ENCODE measurements around the gene SCN2B.

Gene SCN2B

DNA sequence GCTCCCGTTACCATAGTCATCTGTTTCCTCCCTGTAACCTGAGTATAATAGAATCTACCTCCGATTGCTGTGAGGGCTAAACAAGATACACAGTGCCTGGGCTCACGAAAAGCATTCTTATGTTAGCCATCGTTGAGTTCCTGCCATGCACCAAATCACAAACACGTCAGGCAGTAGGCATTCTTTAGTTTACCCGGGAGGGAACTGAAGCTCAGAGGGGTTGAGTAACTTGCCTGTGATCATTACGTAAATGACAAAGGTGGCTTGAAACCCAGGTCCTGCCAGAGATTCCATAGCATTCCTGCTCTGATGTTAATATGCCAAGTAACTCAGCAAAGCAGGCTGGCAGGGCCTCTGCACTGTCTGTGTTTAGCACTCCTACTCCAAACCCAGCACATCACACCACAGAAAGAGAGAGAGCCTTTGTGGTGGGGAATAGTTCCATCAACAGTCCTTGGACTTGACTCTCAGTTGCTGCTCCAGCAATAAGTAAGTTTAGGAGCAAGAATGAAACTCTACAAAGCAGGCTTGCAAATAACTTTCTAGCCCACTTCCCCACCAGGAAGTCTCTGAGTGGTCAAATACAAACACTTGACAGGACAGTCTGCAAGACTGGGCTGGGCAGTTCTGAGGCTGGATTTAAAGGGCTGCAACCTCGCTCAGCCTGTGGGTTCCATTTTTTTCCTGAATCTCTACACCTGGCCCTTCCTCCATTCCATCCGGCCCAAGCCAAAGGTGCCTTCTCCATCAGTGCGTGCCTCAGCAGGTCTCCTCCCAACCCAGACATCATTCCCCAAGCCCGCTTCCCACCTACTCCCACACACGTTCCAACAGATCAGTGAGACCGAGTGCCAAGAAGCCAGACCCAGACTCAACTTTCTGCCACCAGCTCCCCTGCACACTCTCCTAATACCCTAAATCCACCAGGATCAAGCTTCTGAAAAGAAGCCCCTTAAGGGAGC lies 1.1 kb downstream of the SCN2B start:
- DNase-seq (ENCODE audit: low read depth in 2 of 2): no peak

GRCh38 chr11:118174006-118174567 lies 2.4 kb downstream of the SCN2B start:
- no peak for DNase-seq (ENCODE audit: low read depth in 2 of 2)

- no peak for DNase-seq (ENCODE audit: low read depth in 2 of 2)
Observed at GRCh38 chr11:118172356-118172755, 4.1 kb downstream of the SCN2B start.

GRCh38 chr11:118171269-118172062 lies 5.0 kb downstream of the SCN2B start:
- DNase-seq (ENCODE audit: low read depth in 2 of 2): peak; percentile 56 to 73

- no peak for DNase-seq (ENCODE audit: low read depth in 2 of 2)
Observed at GRCh38 chr11:118170882-118171268, 5.6 kb downstream of the SCN2B start.

- DNase-seq (ENCODE audit: low read depth in 2 of 2): no peak
Observed at GRCh38 chr11:118170231-118170630, 6.2 kb downstream of the SCN2B start.

DNA sequence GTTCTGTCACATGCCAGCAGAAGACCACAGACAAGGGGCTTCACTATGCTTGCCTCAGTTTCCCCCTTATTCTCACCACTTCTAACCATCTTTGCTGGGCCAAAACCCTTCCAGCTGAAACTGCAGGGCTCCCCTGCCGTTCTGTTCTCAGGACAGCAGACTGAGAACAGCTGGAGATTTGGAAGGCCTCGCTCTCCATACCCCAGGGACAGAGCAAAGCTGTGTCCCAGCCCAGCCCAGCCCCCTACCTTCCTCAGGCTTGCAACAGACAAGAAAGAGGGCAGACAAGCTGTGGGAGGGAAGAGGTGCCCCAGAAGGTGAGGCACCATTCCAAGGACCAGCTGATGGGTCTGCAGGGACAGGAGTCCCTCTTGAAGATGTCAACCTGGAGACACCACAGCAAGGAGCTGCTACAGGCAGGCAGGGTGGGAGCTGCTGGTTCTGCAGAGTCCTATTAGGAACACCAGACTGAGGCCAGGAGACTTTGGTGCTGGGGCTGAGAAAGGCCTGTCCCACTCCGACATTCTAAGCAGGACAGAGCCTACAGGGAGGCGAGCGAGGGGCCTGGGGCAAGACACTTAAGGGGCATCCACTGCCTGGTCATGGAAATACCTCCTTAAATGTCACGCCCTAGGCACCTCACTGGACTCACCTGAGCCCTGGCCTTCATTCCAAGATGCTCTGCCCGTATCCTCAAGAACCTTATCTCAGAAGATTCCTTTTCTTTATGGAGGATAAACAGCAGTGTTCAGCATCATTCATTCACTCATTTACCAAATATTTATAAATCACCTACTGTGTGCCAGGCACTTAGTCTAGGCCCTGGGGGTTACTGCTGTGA lies 6.9 kb downstream of the SCN2B start:
- DNase-seq (ENCODE audit: low read depth in 2 of 2): no peak

DNA sequence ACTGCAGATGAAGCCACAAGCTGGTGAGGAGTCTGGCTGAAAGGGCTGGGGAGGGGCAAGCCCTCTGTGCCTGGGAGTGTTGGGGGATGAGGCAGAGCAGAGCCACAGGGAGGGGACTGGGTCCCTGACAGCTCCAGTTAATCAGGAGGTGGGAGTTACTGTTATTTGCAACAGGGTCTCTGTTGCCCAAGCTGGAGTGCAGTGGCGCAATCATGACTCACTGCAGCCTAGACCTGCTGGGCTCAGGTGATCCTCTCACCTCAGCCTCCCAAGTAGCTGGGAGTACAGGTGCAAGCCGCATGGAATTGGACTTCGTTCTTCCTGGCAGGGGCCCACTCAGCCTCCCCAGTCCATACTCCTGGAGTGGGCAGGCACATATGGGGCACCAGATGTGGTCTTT lies 7.7 kb downstream of the SCN2B start:
- DNase-seq (ENCODE audit: low read depth in 2 of 2): no peak

- DNase-seq (ENCODE audit: low read depth in 2 of 2): no peak
Observed at GRCh38 chr11:118168316-118168715, 8.1 kb downstream of the SCN2B start.

DNA sequence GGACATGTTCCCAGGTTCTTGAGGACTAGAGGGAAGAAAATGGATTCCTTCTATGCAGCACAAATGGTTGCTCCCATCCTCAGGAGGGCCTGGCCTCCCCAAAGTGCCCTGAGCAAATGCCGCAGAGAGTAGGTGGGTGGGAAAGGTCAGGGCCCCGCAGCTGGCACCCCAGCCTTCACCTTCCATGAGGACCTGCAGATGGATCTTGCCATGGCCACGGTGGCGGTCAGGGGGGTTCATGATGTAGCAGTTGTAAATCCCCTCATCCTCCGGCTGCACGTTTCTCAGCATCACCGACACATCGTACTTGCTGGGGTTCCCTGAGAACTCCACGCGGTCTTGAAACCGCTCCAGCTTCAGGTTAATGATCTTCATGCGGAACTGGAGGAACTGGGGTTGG lies 8.5 kb downstream of the SCN2B start:
- DNase-seq (ENCODE audit: low read depth in 2 of 2): no peak

DNA sequence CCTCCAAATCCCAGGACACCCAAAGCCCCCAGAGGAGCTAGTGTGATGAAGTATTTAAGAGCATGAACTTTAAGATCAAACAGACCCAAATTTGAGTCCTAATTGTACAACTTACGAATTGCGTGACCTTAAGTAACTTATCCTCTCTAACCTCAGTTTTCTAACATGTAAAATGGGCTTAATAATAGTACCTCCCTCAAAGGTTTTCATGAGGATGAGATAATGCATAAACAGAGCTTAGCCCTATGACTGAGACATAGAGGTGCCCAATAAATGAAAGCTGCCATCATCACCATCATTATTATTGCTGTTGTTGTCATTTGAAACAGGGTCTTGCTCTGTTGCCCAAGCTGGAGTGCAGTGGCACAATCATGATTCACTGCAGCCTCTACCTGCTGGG lies 9.2 kb downstream of the SCN2B start:
- no peak for DNase-seq (ENCODE audit: low read depth in 2 of 2)

DNA sequence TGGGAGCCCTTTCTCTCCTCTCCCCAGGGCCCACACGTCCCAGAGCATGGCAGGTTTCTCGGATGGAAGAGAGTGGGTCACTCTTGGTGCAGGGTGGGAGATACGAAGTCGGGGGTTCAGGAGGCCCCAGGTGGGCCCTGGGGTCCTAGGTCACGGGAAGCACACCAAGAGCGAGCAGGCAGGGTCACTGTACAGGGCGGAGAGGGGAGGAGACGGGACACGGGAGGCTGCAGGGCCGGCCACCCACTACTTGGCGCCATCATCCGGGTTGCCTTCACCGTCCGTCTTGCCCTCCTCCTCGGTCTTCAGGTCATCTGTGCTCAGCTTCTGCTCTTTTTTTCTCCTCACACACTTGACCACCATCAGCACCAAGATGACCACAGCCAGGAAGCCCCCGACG lies 9.8 kb downstream of the SCN2B start:
- DNase-seq (ENCODE audit: low read depth in 2 of 2): no peak

DNA sequence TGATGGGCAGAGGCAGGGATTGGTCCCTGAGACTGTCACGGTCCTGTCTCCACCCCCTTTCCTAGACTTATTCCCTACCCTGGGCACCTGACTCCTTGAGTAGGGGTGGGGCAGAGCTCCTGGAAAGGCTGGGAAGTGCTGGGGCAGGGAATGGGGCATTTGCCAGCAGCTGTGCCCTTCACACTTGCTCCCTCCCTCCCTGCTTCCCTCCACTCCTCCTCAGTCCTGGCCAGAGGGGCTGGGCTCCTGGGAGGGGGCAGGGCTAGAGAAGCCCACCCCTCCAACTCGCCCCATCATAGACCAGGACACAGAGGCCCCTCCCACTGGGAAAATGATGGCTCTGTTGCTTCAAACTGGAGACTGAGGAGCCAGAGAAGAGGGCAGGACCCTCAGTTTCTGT lies 11.6 kb downstream of the SCN2B start:
- DNase-seq (ENCODE audit: low read depth in 2 of 2): no peak

DNA sequence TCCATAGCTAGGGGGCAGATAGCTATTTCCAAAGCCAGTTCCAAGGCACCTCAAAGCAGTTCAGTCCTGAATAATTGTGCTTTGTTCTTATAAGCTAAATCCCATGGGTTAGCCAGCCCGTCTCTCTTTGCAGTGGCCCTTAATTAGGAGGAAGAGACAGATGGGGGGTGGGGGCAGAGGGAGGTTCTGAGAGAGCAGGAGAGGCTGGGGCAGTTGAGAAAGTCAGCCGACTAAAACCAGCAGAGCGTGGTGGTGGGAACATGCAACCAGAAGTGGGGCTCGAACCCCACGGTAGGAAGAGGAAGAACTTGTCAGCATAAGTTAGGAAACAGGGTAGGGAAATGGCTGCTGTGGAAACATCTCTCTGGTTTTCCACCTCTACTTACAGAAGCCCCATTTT lies 12.9 kb downstream of the SCN2B start:
- DNase-seq (ENCODE audit: low read depth in 2 of 2): no peak

DNA sequence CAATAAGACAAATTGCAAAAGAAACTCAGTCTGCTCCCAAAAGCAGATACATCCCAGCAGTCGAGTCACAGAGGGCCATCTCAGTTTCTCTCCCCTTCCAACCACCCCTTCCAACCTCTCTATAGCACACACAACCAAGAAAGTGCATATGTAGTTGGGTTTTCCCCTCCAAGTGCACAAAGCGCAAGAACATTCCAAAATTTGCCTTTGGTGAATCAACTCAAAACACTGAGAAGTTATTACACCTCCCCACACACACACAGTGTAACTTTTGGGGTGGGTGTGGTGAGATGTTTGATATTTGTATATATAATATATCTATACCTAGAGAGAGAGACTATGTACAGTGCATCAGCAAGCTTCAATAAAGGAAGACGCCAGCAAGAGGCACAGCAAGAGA lies 13.6 kb downstream of the SCN2B start:
- DNase-seq (ENCODE audit: low read depth in 2 of 2): no peak

DNA sequence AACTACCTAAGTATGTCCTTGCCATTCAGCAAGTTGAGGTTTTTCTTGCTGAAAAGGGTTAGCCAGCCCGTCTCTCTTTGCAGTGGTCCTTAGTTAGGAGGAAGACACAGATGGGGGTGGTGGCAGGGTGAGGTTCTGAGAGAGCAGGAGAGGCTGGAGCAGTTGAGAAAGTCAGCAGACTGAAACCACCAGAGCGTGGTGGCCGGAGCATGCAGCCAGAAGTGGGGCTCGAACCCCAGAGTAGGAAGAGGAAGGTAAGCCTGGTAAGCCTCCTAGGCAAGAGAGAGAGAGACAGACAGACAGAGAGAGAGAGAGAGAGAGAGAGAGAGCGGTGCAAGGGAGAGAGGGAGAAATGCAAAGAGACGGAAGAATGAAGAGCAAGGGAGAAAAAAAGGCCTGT lies 14.7 kb downstream of the SCN2B start:
- no peak for DNase-seq (ENCODE audit: low read depth in 2 of 2)

DNA sequence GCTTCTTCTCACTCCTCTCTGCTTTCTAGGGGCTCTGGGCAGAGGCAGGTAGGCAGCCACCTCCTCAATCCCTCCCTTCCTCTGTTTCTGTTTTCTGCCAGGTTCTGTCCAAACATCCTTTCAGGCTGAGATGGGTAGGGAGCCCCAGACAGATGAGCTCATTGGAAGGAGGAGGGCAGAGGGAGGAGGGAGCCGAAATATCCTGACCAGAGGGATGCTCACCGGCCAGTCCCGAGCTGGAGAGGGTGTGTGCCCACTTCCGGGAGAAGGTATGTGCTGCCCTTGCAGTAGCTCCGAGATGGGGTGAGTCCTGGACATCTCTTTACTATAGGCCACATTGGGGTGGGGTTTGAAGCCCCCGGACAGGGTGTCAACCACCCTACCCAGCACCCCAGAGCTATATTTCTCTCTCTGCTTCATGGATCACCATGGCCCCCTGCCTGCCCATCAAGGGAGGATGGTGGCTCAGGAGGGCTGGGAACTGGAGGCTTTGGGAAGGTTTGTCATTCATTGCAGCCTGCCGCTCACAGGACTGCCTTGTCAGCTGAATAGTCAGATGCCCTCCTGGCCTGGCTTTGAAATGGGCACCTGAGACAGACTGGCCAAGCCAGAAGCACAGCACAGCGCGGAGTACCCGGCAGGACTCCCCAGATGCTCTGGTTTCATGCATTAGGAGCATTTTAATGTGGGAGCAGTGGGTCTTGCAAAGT lies 19.1 kb downstream of the SCN2B start:
- DNase-seq (ENCODE audit: low read depth in 2 of 2): no peak

DNA sequence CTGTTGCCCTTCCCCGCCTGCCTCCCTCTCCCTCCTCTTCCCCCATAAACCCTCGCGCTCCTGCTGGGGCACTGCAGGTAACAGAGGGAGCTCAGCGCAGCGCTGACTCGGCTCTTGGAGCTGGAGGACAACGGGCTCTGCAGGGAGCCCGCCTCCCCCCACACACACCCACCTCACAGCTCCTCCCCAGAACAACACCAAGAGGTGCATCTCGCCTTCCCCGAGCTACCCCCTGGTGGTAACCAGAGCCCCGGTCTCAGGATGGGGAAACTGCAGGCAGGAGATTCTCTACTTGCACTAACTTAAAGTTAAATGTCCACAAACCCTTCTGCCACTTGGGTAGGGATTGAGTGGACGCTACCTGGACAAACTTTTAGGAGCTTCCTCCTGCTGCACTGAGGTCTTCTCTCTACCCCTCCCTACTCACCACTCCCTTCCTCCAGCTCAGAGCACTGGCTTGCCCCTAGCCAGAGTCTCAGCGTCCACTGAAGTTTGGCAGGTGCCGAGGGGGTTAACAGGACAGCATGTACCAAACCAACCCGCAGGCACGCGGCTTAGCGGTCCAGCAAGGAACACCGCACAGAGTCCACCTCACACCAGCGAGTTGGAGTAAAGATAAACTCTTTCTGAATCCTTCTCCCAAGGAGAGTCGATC lies 19.8 kb downstream of the SCN2B start:
- no peak for DNase-seq (ENCODE audit: low read depth in 2 of 2)

- DNase-seq (ENCODE audit: low read depth in 2 of 2): no peak
Observed at GRCh38 chr11:118155776-118156530, 20.5 kb downstream of the SCN2B start.

GRCh38 chr11:118154641-118155040 lies 21.8 kb downstream of the SCN2B start:
- DNase-seq (ENCODE audit: low read depth in 2 of 2): no peak
